ENCODE measurements around the gene RPLP1.
A peak's percentile ranks its signal among the peaks of the same experiment; 100 is the strongest.

RPLP1 gene

GRCh38 chr15:69410248-69410874, 42.3 kb upstream of the RPLP1 start:
- H3K4me3 ChIP-seq (ENCODE audit: low read depth, low read length) = no peak overlapping the region
- no peaks in the 10 kb centered on the region for H3K9me3 ChIP-seq
- H3K36me3 ChIP-seq = no peaks in the 10 kb centered on the region
- peak; percentile 46 for DNase-seq
- H3K4me1 ChIP-seq = peaks cover 8% of the 10 kb centered on the region; the same call in 1 of the 2 replicates
- H3K27me3 ChIP-seq = no peaks in the 10 kb centered on the region
- peak; percentile 52 for TF ChIP-seq CTCF (IDR thresholded peaks at IDR 0.05; ENCODE audit: low read depth, low read length)

DNA sequence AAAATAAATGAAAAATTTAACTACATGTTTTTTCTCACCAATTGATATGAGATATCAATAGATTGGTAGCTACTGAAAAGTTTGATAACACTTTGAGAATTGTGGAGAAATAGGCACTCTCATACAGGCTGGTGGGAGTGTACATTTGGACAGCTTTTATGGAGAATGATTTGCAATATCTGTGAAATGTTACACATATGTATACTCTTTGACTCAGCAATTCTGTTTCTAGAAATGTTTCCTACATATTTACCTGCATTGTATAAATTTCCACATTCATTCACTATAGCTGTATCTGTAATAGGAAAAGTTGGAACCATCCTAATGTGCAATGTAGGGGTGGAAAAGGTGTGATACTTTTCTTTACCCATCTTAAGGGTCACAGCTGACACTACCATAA, 40.3 kb upstream of the RPLP1 start:
- Histone ChIP-seq H3K4me3 (ENCODE audit: low read depth, low read length) (no peak overlapping the region), H3K27me3 (no peaks in the 10 kb centered on the region), H3K36me3 (no peaks in the 10 kb centered on the region; the same call in 1 of the 2 replicates), H3K4me1 (peaks cover 6% of the 10 kb centered on the region; the same call in 1 of the 2 replicates), H3K9me3 (no peaks in the 10 kb centered on the region)
- DNase-seq = no peak
- no peak for TF ChIP-seq CTCF (IDR thresholded peaks at IDR 0.05; ENCODE audit: low read depth, low read length)

DNA sequence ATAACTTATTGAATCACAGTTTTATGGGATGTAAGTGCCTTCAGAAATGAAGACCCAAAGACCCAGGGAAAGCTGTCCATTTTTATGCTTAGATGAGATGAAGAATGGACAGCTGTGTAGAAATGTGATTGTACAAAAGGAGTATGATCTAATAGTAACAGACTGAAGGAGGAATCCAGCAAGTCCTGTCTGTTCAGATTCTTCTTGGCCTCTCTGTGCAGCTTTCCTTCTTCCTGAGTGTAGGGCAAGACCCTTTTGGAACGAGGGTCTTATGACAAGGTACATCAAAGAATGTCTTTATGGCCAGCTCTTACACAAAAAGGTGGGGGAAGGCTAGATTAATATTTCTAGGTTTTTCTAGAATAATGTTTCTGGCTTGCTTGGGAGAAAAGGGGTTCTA, 39.9 kb upstream of the RPLP1 start:
- Histone ChIP-seq H3K4me3 (ENCODE audit: low read depth, low read length) (no peak overlapping the region), H3K36me3 (no peaks in the 10 kb centered on the region; the same call in 1 of the 2 replicates), H3K9me3 (no peaks in the 10 kb centered on the region), H3K4me1 (peaks cover 2% of the 10 kb centered on the region; the same call in 1 of the 2 replicates), H3K27me3 (no peaks in the 10 kb centered on the region)
- no peak for TF ChIP-seq CTCF (IDR thresholded peaks at IDR 0.05; ENCODE audit: low read depth, low read length)
- no peak for DNase-seq

GRCh38 chr15:69413822-69414700, 38.6 kb upstream of the RPLP1 start, which contains the start of gene KIF23:
KIF23 (plus strand) TSS chr15:69414349; CDS start chr15:69414466, 117 bp downstream.
- H3K36me3 ChIP-seq = peaks cover 11% of the 10 kb centered on the region
- H3K4me3 ChIP-seq (ENCODE audit: low read depth, low read length) = peak within 1 kb of the TSS; percentile 85
- no peak for TF ChIP-seq CTCF (IDR thresholded peaks at IDR 0.05; ENCODE audit: low read depth, low read length)
- DNase-seq = peak; percentile 94
- no peaks in the 10 kb centered on the region for H3K27me3 ChIP-seq
- no peaks in the 10 kb centered on the region for H3K4me1 ChIP-seq
- H3K9me3 ChIP-seq = no peaks in the 10 kb centered on the region

DNA sequence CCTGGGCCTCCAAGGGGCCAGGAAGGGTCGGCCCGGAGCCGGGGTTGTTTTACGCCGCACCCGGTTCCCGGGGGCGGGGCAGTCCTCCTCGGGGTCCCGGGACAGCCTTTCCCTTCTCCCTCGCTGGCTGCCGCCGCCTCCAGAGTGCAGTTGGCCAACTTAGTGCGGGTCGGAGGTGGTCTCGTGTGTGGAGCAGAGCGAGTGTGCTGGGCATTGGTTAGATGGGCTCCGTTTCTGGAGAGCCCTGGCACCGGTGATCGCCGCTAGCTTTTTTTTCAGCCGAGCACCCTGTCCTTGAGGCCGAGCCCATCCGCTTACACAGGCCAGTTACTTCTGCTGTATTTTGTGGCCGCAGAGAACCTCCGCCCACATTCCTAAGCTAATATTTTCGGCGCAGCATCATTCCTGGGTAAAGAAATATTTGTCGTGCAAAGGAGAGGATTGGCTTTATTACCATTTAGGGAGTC, 37.9 kb upstream of the RPLP1 start:
- peaks cover 17% of the 10 kb centered on the region for H3K36me3 ChIP-seq
- no peaks in the 10 kb centered on the region for H3K4me1 ChIP-seq
- H3K27me3 ChIP-seq = no peaks in the 10 kb centered on the region
- no peaks in the 10 kb centered on the region for H3K9me3 ChIP-seq
- DNase-seq = peak; percentile 48
- TF ChIP-seq CTCF (IDR thresholded peaks at IDR 0.05; ENCODE audit: low read depth, low read length) = no peak
- H3K4me3 ChIP-seq (ENCODE audit: low read depth, low read length) = peak overlapping the region; percentile 85
